22Rv1 (cell line): ENCODE results near the gene CHST6.

Source experiments
- H3K27ac ChIP-seq: fragments of 450-650 bp; 2 replicates; pipeline ENCODE4 v1.5.1; 2017
- CTCF ChIP-seq: fragments of 450-650 bp; IDR thresholded peaks from 2 replicates; pipeline ENCODE4 v1.5.1; 2017; ENCODE audit warnings: mild to moderate bottlenecking
- ZFX ChIP-seq: fragments of 450-650 bp; IDR thresholded peaks from 2 replicates; pipeline ENCODE4 v1.6.1; 2017; ENCODE audit warnings: antibody characterized with exemption, borderline replicate concordance

The CHST6 gene

GRCh38 chr16:75423723-75424104 is 71.5 kb downstream of the CHST6 start:
- H3K27ac ChIP-seq, result no peak overlapping the region
- TF ChIP-seq ZFX (no peak), CTCF (no peak)
